CD4-positive, alpha-beta T cell treated with Interleukin-4 for 4 hours (primary cell): ENCODE data around the gene MICAL3.
A peak's percentile ranks its signal among the peaks of the same experiment; 100 is the strongest.
"Not testable (repeated sequence)": the region's sequence is repeated elsewhere in the genome, so short reads cannot be mapped to it uniquely, and the experiment has no call there.

ENCODE experiments used
- DNase-seq: peaks from one replicate; pipeline ENCODE4 v3.0.0-alpha.2; 2020

The MICAL3 gene

GRCh38 chr22:18024276-18024939, at the start of gene MICAL3:
Gene MICAL3 (minus strand): TSS chr22:18024561. CDS start chr22:17906812, 117,749 bp downstream.
- peak; percentile 37 for DNase-seq

- not testable (repeated sequence) for DNase-seq
These were observed 49.6 kb upstream of the MICAL3 start for GRCh38 chr22:18073927-18074326.

- no peak for DNase-seq
These were observed 49.1 kb upstream of the MICAL3 start for GRCh38 chr22:18073467-18073866.

GRCh38 chr22:18071968-18072310, 47.6 kb upstream of the MICAL3 start:
- no peak for DNase-seq

GRCh38 chr22:18071307-18071967, 47.1 kb upstream of the MICAL3 start:
- not testable (repeated sequence) for DNase-seq

GRCh38 chr22:18070556-18071306, 46.4 kb upstream of the MICAL3 start:
- DNase-seq, result no peak

GRCh38 chr22:18070041-18070440, 45.7 kb upstream of the MICAL3 start:
- no peak for DNase-seq

GRCh38 chr22:18069041-18069440, 44.7 kb upstream of the MICAL3 start:
- DNase-seq, result no peak

GRCh38 chr22:18068381-18068988, 44.1 kb upstream of the MICAL3 start:
- no peak for DNase-seq

GRCh38 chr22:18067548-18068341, 43.4 kb upstream of the MICAL3 start:
- DNase-seq, result no peak

GRCh38 chr22:18067121-18067520, 42.8 kb upstream of the MICAL3 start:
- DNase-seq, result no peak

GRCh38 chr22:18066181-18066859, 42.0 kb upstream of the MICAL3 start:
- no peak for DNase-seq

GRCh38 chr22:18065256-18065655, 40.9 kb upstream of the MICAL3 start:
- no peak for DNase-seq

GRCh38 chr22:18064636-18065035, 40.3 kb upstream of the MICAL3 start:
- DNase-seq, result no peak

- DNase-seq, result not testable (repeated sequence)
These were observed 39.4 kb upstream of the MICAL3 start for GRCh38 chr22:18063715-18064114.

GRCh38 chr22:18063306-18063705, 38.9 kb upstream of the MICAL3 start:
- no peak for DNase-seq

- no peak for DNase-seq
These were observed 38.1 kb upstream of the MICAL3 start for GRCh38 chr22:18062421-18062820.

- DNase-seq, result no peak
These were observed 36.6 kb upstream of the MICAL3 start for GRCh38 chr22:18060646-18061620.

GRCh38 chr22:18059991-18060390, 35.6 kb upstream of the MICAL3 start:
- no peak for DNase-seq

GRCh38 chr22:18059473-18059872, 35.1 kb upstream of the MICAL3 start:
- no peak for DNase-seq

GRCh38 chr22:18059094-18059417, 34.7 kb upstream of the MICAL3 start:
- no peak for DNase-seq
